VCaP (cell line): ENCODE data around the gene MRPS24.

Source experiments
- H3K27ac ChIP-seq: fragments of 450-650 bp; 2 replicates; pipeline ENCODE4 v1.5.1; 2017
- TF ChIP-seq, protein P1 (sequence below): fragments of 450-650 bp; conservative IDR thresholded peaks from 2 replicates; pipeline ENCODE4 v1.5.1; 2017; ENCODE audit warnings: mild to moderate bottlenecking, moderate library complexity

Gene MRPS24

DNA sequence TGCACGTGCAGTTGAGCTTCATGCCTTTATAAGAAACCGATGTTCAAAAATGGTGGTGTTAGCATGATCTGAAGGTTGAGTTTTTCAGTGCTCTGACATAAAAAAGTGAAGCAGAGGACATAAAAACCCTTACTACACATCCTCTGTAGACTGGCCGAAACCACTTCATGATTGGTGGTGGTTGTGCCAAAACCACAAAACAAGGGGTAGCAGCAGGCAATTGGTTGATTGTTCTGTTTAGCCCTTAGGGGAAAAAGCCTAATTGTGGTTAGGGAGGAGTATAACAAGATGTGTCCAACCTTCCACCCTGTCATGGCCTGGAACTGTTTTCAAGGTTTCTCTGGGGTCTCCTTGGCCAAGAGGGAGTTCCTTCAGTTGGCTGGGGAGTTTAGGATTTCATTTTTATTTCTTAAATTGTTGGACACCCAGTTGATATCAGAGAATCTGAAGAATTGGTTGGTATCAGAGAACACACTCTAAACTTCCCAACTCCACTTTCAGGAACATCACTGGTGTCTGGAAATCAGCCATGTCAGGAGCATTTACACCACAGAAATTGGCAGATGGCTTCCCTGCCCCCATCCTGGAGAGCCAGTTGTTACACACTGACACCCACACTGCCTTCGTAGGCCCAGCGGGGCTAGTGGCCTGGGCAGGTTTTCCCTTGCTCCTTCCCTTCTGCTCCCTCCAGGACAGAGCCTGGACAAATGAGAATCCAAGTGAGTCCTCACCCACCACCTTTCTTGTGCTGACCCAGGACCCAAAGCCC, 18.8 kb downstream of the MRPS24 start:
- TF ChIP-seq, protein P1, sequence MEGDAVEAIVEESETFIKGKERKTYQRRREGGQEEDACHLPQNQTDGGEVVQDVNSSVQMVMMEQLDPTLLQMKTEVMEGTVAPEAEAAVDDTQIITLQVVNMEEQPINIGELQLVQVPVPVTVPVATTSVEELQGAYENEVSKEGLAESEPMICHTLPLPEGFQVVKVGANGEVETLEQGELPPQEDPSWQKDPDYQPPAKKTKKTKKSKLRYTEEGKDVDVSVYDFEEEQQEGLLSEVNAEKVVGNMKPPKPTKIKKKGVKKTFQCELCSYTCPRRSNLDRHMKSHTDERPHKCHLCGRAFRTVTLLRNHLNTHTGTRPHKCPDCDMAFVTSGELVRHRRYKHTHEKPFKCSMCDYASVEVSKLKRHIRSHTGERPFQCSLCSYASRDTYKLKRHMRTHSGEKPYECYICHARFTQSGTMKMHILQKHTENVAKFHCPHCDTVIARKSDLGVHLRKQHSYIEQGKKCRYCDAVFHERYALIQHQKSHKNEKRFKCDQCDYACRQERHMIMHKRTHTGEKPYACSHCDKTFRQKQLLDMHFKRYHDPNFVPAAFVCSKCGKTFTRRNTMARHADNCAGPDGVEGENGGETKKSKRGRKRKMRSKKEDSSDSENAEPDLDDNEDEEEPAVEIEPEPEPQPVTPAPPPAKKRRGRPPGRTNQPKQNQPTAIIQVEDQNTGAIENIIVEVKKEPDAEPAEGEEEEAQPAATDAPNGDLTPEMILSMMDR: no peak
- no peak overlapping the region for H3K27ac ChIP-seq

DNA sequence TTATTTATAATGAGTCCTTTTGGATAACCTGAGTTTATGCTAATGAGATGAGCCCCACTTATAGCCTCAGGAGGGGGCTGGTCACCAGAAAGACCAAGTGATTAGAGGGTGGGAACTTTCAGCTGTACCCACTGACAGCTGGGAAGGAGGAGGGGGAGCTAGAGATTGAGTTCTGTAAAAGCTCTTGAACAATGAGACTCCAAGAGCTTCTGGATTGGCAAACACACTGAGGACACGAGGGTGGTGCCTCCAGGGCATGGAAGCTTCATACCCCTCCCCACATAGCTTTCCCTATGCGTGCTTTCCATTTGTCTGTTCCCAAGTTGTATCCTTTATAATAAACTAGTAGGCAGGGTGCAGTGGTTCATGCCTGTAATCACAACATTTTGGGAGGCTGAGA, 20.3 kb downstream of the MRPS24 start:
- no peak overlapping the region for H3K27ac ChIP-seq
- TF ChIP-seq, protein P1: no peak

DNA sequence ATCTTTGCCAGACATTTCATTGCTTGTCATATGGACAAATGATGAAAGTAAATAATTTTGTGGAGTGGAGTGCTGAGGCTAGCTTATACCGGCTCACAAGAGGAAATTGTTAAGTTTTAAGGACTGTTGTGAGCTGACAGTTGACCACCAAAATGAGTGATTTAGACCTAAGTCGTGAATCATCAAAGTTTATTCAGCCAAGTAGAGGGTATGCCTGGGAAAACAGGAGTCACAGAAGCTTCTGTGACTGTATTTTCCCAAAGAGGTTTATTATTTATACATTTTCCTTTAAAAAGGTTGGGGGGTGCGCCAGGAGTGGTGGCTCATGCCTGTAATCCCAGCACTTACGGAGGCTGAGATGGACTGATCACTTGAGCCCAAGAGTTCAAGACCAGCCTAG, 21.8 kb downstream of the MRPS24 start:
- H3K27ac ChIP-seq: no peak overlapping the region
- TF ChIP-seq, protein P1: no peak

DNA sequence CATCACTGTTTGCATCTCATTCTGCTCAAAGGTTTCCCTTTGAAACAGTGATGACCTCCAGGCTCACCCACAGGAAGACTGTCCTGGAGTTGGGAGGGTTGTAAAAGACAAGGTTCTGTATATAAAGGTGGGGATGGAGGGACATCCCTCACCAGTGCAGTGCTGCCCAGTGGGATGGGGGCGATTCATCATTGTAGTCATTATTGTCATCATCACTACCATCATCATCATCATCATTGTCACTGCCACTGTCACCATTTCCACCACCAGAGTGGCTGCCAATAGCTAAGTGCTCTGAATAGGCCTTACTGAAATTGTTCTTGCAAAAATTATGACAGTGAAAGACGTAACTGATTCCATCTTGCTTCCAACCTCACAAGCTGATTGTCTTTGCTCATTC, 24.7 kb downstream of the MRPS24 start:
- no peak overlapping the region for H3K27ac ChIP-seq
- TF ChIP-seq, protein P1: no peak

DNA sequence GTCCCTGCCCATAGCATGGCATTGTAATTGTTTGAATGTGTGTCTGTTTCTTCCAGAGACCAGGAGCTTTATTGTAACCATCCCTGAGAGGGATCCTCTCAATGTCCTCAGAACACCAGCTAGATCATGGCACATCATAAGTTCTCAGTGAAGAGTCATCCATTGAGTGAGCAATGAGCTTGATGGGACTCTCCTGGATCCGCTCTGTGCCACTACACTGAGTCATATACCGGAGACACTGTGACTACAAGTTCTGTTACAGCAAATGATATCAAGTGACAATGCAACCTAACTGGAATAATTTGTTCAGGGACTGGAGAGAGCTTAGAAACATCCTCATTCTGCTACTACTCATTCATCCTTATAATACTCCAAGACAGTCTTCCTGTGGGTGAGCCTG, 25.1 kb downstream of the MRPS24 start:
- TF ChIP-seq, protein P1: no peak
- H3K27ac ChIP-seq: no peak overlapping the region

DNA sequence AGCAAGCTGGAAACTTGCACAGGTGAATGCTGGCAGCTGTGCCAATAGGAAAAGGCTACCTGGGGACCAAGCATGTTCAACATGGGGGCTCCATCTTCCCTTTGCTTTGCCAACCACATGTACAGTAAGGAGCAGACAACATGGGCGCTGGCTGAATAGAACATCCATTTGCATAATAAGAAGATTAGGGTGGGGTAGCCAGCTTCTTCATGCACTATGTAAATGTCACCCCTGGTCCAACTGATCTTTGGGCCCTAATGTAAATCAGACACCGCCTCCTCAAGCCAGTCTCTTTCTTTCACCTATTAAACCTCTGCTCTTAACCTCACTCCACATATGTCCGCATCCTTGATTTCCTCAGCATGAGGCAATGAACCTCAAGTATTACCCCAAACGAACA, 26.0 kb downstream of the MRPS24 start:
- no peak overlapping the region for H3K27ac ChIP-seq
- TF ChIP-seq, protein P1: no peak

DNA sequence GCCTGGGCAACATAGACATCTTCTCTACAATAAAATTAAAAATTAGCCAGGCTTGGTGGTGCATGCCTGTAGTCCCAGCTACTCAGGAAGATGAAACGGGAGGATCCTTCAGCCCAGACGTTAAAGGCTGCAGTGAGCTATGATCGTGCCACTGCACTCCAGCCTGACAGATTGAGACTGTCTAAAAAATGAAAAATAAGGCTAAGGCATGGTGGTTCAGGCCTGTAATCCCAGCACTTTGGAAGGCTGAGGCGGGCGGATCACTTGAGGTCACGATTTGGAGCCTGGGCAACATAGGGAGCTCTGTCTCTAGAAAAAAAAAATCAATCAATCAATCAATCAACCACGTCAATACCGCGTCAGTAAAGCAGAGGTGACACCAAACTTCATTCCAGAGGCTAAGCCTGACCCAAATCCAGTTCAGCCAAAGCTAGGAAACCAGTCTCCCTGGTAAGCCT, 31.1 kb downstream of the MRPS24 start:
- TF ChIP-seq, protein P1: no peak
- H3K27ac ChIP-seq: no peak overlapping the region
